ENCODE measurements around the gene NFATC2IP.

- no peak for TF ChIP-seq CTCF (IDR thresholded peaks at IDR 0.05)
- TF ChIP-seq POLR2AphosphoS5 (IDR thresholded peaks at IDR 0.05): no peak
Measured at GRCh38 chr16:28936784-28937155, 14.0 kb upstream of the NFATC2IP start.

Data from suprapubic skin (tissue), 3 donors.